Endothelial cell of umbilical vein (primary cell): Measurements from ENCODE around the gene TCERG1L. TPM values are rescaled to one million over a fixed set of nuclear protein-coding genes. Genes with fewer than 3 reads are reported as not detected.

Experiments used
- BruUV-seq: library from RNA; stranded (reverse); fragments of 400-500 nt; replicated peaks from 2 replicates; lab custom pipeline; 2021; lab: Mats Ljungman, UMichigan
- CTCF ChIA-PET: fragments of 300-600, 350-600 bp; sonication (Branson Sonifier 250); formaldehyde crosslinking; loops from one replicate; lab custom pipeline; 2021; ENCODE audit warnings: antibody characterized with exemption, inconsistent platforms; lab: Charles Lee
- POLR2A ChIA-PET: fragments of 300-600, 350-600 bp; sonication (Branson Sonifier 250); formaldehyde crosslinking; loops from one replicate; lab custom pipeline; 2021; ENCODE audit warnings: antibody characterized with exemption, inconsistent platforms; lab: Charles Lee
- DNase-seq: peaks from one replicate; pipeline ENCODE4 v3.0.0-alpha.2; 2011; ENCODE audit warnings: low read depth, low spot score
- FAIRE-seq: peaks from 2 replicates; lab custom pipeline; 2011; peaks lifted over from hg19 to GRCh38; lab: Jason Lieb, UNC
- H2AFZ ChIP-seq: 2 replicates; pipeline ENCODE4 v1.6.0; 2012; ENCODE audit warnings: low read depth, low read length, control low read depth, inconsistent platforms
- H3K27ac ChIP-seq: 2 replicates; pipeline ENCODE4 v1.5.1; 2011; ENCODE audit warnings: low read depth, mild to moderate bottlenecking, control low read depth, low read length, moderate library complexity; ENCODE audit not compliant: insufficient read depth
- H3K27me3 ChIP-seq, 2 experiments: 2 replicates each; pipeline versions ENCODE4 v1.6.0 to v1.6.1; 2011; ENCODE audit warnings: low read length in 2 of 2, mixed read lengths in 1 of 2; ENCODE audit not compliant: control insufficient read depth in 2 of 2, insufficient read depth in 2 of 2
- H3K36me3 ChIP-seq, 2 experiments: 2 replicates in 1 of 2; 3 replicates in 1 of 2; pipeline ENCODE4 v1.5.1; 2011; ENCODE audit warnings: low read length in 2 of 2, mild to moderate bottlenecking in 1 of 2, moderate library complexity in 1 of 2; ENCODE audit not compliant: control insufficient read depth in 2 of 2, insufficient read depth in 2 of 2; ENCODE audit errors: extremely low read depth in 1 of 2
- H3K4me1 ChIP-seq: 3 replicates; pipeline ENCODE4 v1.5.1; 2011; ENCODE audit warnings: mild to moderate bottlenecking, low read length; ENCODE audit not compliant: control insufficient read depth, insufficient read depth; ENCODE audit errors: extremely low read depth
- H3K4me2 ChIP-seq: 2 replicates; pipeline ENCODE4 v1.6.1; 2011; ENCODE audit warnings: low read length, control low read depth, mixed read lengths; ENCODE audit not compliant: insufficient read depth
- H3K4me3 ChIP-seq, 3 experiments: fragments of 200-600 bp in 1 of 3; sonication (generic), shearing (Covaris generic) in 1 of 3; replicated peaks in 1 of 3; 2 replicates each; pipeline ENCODE4 v1.5.1; 2011 to 2016; ENCODE audit warnings: control low read depth in 3 of 3, low read length in 3 of 3, mild to moderate bottlenecking in 2 of 3, inconsistent platforms in 1 of 3, low read depth in 1 of 3, moderate library complexity in 1 of 3; ENCODE audit not compliant: insufficient read depth in 1 of 3
- H3K79me2 ChIP-seq: 2 replicates; pipeline ENCODE4 v1.6.0; 2012; ENCODE audit warnings: low read length, inconsistent platforms; ENCODE audit not compliant: control insufficient read depth, insufficient read depth
- H3K9ac ChIP-seq: replicated peaks from 2 replicates; pipeline ENCODE3; 2011; ENCODE audit warnings: low read length, control low read depth; ENCODE audit not compliant: insufficient read depth; ENCODE audit errors: extremely low read depth
- H3K9me1 ChIP-seq: replicated peaks from 3 replicates; pipeline ENCODE4 v1.6.0; 2011; ENCODE audit warnings: mild to moderate bottlenecking, low read length; ENCODE audit not compliant: control insufficient read depth, insufficient read depth; ENCODE audit errors: extremely low read depth
- H3K9me3 ChIP-seq: replicated peaks from 2 replicates; pipeline ENCODE4 v1.5.1; 2012; ENCODE audit warnings: low read length, inconsistent platforms; ENCODE audit not compliant: control insufficient read depth, insufficient read depth
- H4K20me1 ChIP-seq: replicated peaks from 2 replicates; pipeline ENCODE3; 2011; ENCODE audit warnings: mild to moderate bottlenecking, low read length; ENCODE audit not compliant: control insufficient read depth, insufficient read depth; ENCODE audit errors: extremely low read depth
- CTCF ChIP-seq, 2 donors: IDR thresholded peaks; 1 replicate in 1 of 2; 2 replicates in 1 of 2; pipeline ENCODE4 v1.5.1; 2011; ENCODE audit warnings: low read length in 2 of 2, mild to moderate bottlenecking in 2 of 2, moderate library complexity in 2 of 2, control low read depth in 1 of 2, inconsistent platforms in 1 of 2, low read depth in 1 of 2; ENCODE audit not compliant: insufficient read depth in 1 of 2; ENCODE audit errors: extremely low read depth in 1 of 2
- EZH2 ChIP-seq: IDR thresholded peaks from 2 replicates; pipeline ENCODE4 v1.6.1; 2012; ENCODE audit warnings: borderline replicate concordance, low read depth, mild to moderate bottlenecking, moderate library complexity, low read length, inconsistent platforms; ENCODE audit not compliant: severe bottlenecking
- FOS ChIP-seq: IDR thresholded peaks from 2 replicates; pipeline ENCODE4 v1.6.1; 2011; ENCODE audit warnings: mild to moderate bottlenecking, low read length, moderate library complexity, borderline replicate concordance; ENCODE audit not compliant: insufficient read depth
- GATA2 ChIP-seq: IDR thresholded peaks from 2 replicates; pipeline ENCODE4 v1.7.0; 2011; ENCODE audit warnings: low read depth, mild to moderate bottlenecking, moderate library complexity, mixed read lengths, low read length; ENCODE audit not compliant: insufficient read length, insufficient read depth
- JUN ChIP-seq: IDR thresholded peaks from 2 replicates; pipeline ENCODE4 v1.6.1; 2011; ENCODE audit warnings: borderline replicate concordance, low read depth; ENCODE audit not compliant: insufficient read length, insufficient read depth
- MAX ChIP-seq: IDR thresholded peaks from 2 replicates; pipeline ENCODE4 v1.6.1; 2011; ENCODE audit not compliant: insufficient read depth, insufficient read length
- MYC ChIP-seq: IDR thresholded peaks from one replicate; pipeline ENCODE4 v1.6.1; 2011; ENCODE audit warnings: mild to moderate bottlenecking, low read depth, low read length
- POLR2A ChIP-seq: IDR thresholded peaks from 2 replicates; pipeline ENCODE4 v1.6.1; 2012; ENCODE audit warnings: low read depth, mild to moderate bottlenecking, control low read depth, low read length
- POLR2AphosphoS5 ChIP-seq: IDR thresholded peaks from 2 replicates; pipeline ENCODE4 v1.6.1; 2012; ENCODE audit warnings: low read depth, mild to moderate bottlenecking, control low read depth, low read length, moderate library complexity; ENCODE audit not compliant: insufficient read depth
- dilution Hi-C: fragments of 300-500 bp; cut with MboI; formaldehyde crosslinking; loops from one replicate; pipeline ENCODE4 v1.15.0; 2019; ENCODE audit warnings: low sequenced_read_pairs; ENCODE audit not compliant: extremely low pct_ligation_motif_present
- intact Hi-C: fragments of 100-400 bp; cut with micrococcal nuclease; formaldehyde crosslinking; loops from one replicate; pipeline ENCODE4 v1.10.0; 2022
- polyA plus RNA-seq, 4 experiments: library from polyadenylated mRNA; depleted of rRNA in 3 of 4; stranded (reverse) in 3 of 4; unstranded in 1 of 4; fragments of >200 nt; gene quantifications; 2 replicates each; pipeline versions ENCODE4 v1.2.1 to v1.2.3, GENCODE V29; 2011 to 2012; ENCODE audit warnings: missing spikeins in 1 of 4
- total RNA-seq: library from RNA; stranded (reverse); gene quantifications from 2 replicates; pipeline ENCODE4 v1.2.3, GENCODE V29; 2021

The TCERG1L gene
- total and polyA plus RNA-seq, 2 donors (not counting 3 experiments of a cell fraction or from before 2014, with no cell fraction given): not detected

- TF ChIP-seq JUN (no peak), MAX (no peak), GATA2 (no peak), EZH2 (no peak), POLR2A (no peak), MYC (no peak), POLR2AphosphoS5 (no peak), FOS (no peak), CTCF (IDR thresholded peaks at IDR 0.05; ENCODE audit: extremely low read depth in 1 of 2, insufficient read depth in 1 of 2, low read depth in 1 of 2, low read length in 2 of 2) (no peak)
- CTCF ChIA-PET: no interaction called here
Observed at GRCh38 chr10:131187274-131187673, 124.2 kb downstream of the TCERG1L start.

More at GRCh38 chr10:131187274-131187673, 124.2 kb downstream of the TCERG1L start:
- H3K4me3 ChIP-seq: no peak overlapping the region
- no peaks in the 10 kb centered on the region for H3K9me1 ChIP-seq
- dilution Hi-C loops (no loop called here), intact Hi-C loops (no loop called here)
- H3K79me2 ChIP-seq: no peaks in the 10 kb centered on the region
- H2AFZ ChIP-seq: no peak overlapping the region
- no peak overlapping the region for H3K27ac ChIP-seq
- POLR2A ChIA-PET: no interaction called here
- no peak overlapping the region for H3K9ac ChIP-seq
- H3K27me3 ChIP-seq: no peaks in the 10 kb centered on the region
- H3K4me1 ChIP-seq: no peaks in the 10 kb centered on the region
- DNase-seq (no peak), FAIRE-seq (no peak)
- BruUV-seq: no TSS peak
- no peaks in the 10 kb centered on the region for H4K20me1 ChIP-seq
- H3K4me2 ChIP-seq: no peak overlapping the region
- peaks cover 12% of the 10 kb centered on the region for H3K9me3 ChIP-seq
- H3K36me3 ChIP-seq: no peaks in the 10 kb centered on the region
